DMS79 (cell line): ENCODE data around the gene DPP6.
"Not testable (repeated sequence)": the region's sequence is repeated elsewhere in the genome, so short reads cannot be mapped to it uniquely, and the experiment has no call there.

ENCODE experiments used
- DNase-seq: peaks from one replicate; lab custom pipeline; 2025; lab: John Stamatoyannopoulos, UW

Gene DPP6

DNA sequence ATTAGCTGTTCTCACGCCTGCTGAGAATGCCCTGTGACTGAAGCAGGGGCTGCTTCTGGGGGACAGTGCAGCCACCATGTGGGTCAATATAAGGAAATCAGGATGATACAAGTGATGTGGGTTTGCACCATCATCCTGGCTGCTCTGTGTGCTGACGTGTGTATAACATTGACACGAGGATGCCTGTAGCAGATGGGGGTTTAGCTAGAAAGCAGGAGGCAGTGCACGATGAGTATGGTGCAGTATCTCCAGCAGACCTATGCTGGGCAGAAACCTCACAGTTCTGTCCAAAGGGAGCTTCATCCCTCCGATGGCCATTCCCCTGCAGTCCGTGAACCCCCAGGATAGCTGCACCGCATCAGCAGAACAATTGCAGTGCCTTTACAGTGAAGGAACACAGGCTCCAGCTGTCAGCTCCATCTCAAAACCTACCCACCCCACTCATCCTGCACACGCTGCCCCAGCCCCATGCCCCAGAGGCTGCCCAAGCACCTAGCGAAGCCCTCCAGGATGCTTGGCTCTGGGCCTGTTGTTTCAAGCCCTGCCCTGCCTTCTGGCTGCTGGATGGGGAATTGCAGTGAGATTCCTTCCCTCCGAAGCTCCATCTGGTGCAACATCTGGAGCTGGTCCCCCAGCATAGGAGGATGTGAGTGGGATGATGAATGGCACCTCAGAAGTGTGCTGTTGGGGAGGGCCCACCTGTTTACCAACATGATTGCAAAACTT, 96.8 kb downstream of the DPP6 start:
- DNase-seq, result not testable (repeated sequence)

DNA sequence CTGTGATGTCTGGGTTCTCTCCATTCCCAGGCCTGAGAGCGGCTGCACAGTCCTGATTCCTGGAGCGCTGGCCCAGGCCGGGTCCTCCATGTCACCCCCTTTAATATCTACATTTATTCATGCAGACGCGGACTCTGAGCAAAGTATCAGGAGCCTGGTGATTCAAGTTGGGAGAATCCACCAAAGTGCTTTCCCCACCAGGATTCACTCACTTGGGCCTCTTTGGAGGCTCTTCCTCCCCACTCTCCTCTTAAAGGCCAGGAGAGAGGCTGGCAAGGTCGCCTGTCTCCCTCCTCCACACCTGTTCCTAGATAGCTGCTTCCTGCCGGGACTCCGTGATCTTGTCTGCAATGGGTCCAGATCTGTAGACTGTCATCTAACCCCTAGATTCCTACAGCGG, 98.5 kb downstream of the DPP6 start:
- DNase-seq, result not testable (repeated sequence)

DNA sequence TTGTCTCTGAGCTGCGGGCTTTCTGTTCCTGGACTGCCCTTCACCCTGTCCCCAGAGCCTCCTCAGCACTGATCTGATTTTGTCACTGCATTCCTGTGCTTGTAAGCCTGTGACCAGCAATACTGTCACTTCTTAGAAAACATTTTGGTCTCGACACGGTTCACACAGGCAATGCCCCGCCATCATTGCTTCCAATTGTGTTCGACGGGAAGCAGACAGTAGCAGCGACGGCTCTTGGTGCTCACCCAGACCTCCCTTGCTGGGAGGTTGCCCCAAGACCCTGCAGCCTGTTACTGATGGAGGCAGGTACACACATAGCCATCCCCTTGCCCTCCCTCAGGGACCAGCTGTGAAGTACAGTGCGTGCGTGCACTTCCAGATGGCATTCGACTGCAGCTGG, 99.1 kb downstream of the DPP6 start:
- DNase-seq, result not testable (repeated sequence)

DNA sequence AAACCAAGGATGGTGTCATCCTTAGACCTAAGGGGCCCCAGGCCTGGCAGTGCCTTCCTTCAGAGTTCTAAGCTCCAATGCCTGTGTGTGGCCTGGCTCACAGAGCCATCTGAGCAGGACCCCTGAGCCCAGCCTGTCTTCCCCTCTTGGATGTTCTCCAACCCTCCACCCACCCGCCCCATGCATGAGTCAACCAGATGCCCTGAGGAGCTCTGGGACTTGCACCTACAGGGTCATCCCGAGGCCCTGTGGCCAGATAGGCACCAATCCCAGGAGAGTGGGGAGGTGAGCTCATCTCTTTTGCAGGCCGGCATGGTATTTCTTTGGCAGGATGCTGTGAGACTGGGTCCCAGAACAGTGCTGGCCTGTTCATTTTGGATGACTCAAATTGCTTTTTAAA, 103.7 kb downstream of the DPP6 start:
- not testable (repeated sequence) for DNase-seq

DNA sequence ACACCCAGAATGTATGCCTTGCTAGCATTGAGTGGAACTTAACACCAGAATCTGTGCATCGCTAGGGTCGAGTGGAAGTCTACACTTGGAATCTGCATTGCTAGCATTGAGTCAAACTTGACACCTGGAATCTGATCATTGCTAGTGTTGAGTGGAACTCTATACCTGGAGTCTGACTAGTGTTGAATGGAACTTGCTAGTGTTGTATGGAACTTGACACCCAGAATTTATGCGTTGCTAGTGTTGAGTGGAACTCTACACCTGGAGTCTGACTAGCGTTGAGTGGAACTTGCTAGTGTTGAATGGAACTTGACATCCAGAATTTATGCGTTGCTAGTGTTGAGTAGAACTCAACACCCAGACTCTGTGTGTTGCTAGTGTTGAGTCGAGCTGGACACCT, 110.7 kb downstream of the DPP6 start:
- DNase-seq, result not testable (repeated sequence)

DNA sequence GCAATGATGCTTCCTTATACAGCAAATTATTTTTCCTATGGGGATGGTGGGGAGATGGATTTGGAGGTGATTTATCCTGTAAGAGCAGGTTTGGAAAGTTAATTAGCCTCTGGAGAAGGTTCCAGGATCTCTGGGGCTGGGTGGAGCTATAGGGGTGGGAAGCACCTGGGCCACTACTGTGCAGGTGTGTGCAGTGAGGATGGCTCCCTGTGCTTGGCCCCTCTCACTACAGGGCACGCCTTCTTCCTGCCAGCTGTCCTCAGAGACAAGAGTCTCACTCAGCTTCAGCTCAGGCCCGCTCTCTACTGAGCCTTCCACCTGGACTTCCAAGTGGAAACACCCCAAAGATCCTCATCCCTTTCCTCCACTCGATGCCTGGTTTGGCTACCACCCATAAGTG, 111.4 kb downstream of the DPP6 start:
- not testable (repeated sequence) for DNase-seq

DNA sequence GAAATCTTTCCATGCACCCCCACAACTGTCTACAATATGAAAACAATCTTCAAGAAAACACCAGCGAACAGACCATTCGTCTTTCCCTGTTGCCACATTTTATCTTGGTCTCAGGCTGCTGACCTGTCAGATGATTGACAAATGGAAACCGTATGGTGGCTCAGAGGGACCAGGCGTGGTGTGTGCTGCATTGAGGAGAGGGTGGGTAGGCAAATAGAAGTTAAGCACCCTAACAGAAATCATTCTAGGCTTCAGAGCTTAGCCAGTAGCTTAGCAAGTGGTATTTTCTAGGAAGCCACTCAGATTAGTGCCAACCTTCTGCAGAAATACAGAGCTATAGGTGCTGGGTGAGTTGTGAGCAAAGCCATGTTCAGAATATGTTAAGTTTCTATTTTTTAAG, 114.9 kb downstream of the DPP6 start:
- no peak for DNase-seq

DNA sequence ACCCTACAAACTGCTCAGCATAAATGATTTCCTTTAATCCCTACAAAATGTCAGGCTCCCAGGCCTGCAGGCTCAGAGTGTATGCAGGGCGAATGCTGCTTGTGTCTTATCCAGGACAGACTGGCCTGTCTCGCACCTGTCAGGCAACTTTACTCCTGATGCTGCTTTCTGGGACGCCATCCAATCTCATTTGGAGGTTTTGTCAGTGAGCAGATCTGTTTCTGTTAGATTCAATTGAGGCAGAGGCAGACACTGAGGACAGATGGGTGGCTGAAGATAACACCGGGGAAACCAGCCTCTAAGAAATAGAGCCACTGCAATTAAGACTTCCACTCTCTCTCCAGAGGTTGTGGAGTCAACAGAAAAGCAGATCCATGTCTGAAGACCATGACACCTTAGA, 115.6 kb downstream of the DPP6 start:
- DNase-seq, result no peak

DNA sequence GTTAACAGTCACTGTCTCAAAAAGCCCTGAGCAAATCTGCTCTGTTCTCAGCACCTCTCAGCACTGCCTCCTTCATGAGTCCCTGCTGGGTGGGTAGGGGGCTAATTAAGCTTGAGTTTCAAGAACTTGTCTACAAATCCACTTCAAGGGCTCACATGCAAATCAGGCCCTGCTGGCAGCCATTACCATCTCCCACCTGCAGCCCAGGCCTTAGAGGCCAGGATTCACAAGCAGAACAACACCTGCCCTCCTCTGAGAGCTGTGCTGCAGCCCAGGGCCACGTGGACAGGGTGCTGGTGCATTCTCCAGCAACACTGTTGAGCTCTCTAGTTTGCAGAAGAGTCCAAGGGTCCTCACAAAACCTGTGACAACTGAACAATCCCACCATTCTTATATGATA, 119.2 kb downstream of the DPP6 start:
- DNase-seq, result no peak

DNA sequence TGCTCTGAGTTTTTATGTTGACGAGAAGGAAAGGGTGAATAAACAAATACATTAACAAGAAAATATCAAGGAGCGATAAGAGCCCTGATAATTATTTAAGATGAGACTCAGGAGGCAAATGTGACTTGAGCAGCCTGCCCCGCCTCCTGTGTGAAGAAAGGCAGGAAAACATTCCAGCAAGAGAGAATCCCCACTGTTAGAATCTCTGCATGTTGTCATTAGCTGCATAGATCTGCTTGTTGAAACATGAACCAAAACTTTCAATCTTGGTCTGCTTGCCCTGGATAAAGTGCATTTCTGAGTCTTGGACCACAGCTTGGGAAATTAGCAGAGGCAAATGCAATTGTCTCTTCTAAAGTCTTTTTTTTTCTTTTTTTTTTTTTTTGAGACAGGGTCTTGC, 120.0 kb downstream of the DPP6 start:
- DNase-seq, result no peak

DNA sequence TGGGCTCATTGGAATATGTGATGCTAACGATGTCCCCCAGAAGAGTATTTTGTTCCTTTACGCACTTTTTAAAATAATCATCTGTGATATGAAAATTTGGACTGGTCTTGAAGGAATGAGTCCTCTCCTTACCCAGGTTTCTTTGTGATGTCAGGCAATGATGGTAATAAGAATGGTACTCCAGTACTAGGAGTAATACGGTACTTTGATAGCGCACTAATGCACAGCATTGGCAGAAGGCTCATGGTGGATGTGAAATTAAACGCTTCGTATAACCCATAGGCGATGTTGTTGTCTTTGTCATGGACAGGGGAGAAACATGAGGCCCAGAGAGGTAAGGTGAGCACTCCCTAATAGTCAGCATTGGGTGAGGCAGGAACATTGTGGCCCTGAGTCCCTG, 125.4 kb downstream of the DPP6 start:
- no peak for DNase-seq

DNA sequence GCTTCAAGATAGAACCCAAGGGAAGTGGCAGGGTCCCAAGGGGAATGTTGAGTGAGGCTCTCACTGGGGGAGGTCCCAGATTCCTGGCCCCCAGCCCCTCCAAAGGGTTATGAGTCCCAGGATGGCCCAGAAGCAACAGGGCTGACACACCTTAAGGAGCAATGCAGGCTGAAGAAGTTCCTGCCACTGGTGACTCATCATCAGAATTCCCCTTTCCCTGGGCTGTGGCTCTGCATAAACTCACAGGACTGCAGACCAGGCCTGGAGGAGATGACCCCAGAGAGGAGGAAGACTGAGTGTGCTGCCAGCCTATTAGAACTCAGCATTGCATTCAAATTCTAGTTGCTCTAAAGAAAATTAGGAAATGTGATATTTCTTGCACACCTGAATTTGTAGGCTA, 126.7 kb downstream of the DPP6 start:
- no peak for DNase-seq

DNA sequence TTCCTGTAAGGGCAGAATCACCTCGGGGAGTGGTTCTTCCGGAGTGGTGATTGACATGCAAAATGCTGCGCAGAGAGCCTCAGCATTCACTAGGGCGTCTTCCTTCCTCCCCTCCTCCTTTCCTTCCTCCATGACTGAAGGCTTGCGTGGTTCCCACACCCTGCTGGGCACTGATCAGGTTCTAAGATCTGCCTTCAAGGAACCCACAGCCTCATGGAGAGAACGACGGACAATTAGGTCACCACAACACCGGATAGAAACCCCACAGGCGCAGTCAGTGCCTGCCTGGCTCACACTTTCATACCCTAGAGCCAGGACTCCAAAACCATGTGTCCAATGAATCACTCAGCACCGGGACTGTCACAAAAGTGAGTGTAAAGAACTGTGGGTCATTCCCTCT, 131.3 kb downstream of the DPP6 start:
- DNase-seq, result no peak

DNA sequence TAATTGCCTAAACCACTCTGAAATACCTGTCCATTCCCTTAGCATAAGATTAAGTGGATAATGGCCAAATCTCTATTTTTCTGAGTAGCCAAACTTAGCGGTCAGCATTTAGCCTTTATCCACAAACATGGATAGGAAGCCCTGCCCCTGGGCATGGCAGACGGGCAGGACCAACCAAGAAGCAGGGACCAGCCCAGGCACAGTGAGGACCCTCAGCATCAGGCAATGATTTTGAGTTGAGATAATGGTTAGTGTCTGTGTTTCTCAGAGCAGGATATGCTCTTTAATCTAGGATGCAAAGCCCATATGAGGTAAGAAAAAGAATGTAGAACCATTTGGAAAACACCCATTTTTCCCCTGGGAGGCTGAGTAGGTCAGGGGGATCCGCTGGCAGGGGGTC, 131.7 kb downstream of the DPP6 start:
- DNase-seq, result no peak

DNA sequence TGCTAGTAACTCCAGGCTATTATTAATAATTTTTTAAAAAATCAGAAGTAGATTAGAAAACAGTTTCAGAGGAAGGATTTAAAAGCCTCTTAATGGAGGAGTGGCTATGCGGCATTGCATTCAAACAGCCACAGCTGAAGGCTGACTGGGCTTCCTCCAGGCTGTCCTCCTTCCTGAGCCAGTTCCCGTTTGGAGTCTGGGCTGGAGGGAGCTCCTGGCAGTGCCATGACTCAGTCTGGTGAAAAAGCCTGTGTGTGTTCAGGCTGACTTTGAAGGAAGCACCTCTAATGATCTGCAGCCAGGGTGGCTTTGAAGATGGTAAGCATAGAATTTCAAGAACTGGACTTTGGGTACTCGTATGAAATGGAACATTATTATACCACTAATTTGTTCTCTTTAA, 134.6 kb downstream of the DPP6 start:
- DNase-seq, result no peak

DNA sequence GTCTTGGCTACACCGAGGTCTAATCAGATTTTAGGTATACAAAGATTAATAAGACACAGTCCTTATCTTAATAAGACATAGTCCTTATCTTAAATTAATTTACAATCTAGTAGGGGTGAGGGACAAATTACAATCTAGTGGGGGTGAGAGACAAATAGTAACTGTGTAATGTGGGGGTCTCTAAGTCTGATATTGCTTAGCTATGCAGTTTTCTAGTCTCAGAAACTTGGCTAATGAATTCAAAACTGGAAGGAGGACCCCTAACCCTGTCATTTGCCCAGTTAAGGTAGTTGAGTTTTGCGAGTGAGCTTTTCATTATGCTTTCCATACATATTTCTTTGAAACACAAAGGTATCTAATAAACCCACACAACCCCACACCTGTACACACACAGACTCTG, 136.1 kb downstream of the DPP6 start:
- DNase-seq, result no peak

DNA sequence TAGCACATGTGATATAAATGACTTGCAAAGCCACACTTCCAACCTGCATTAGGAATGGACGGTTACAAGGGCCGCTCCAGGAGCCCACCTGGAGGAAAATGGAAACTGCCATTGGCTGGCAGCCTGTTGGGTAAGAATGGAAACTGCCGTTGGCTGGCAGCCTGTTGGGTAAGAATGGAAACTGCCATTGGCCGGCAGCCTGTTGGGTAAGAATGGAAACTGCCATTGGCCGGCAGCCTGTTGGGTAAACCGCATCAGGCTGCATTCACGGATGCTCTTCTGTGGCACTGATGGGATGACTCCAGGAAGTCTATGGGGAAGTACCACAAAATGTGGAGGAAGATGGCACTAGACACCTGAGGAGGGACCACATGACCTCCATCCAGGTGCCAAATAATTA, 143.1 kb downstream of the DPP6 start:
- no peak for DNase-seq

DNA sequence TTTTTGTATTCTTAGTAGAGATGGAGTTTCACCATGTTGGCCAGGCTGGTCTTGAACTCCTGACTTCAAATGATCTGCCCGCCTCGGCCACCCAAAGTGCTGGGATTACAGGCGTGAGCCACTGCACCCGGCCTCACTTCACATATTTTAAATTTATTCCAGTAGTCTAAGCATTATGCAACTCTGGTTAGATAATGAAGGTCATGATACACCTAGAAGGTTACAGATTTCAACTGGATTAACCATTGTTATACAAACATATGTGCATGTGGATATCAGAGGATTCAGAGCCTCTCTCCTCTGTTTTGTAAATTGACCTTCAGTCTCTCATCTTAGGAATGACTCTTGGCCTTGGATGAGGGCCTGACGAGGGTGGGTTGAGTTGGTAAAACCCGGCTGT, 146.3 kb downstream of the DPP6 start:
- no peak for DNase-seq

DNA sequence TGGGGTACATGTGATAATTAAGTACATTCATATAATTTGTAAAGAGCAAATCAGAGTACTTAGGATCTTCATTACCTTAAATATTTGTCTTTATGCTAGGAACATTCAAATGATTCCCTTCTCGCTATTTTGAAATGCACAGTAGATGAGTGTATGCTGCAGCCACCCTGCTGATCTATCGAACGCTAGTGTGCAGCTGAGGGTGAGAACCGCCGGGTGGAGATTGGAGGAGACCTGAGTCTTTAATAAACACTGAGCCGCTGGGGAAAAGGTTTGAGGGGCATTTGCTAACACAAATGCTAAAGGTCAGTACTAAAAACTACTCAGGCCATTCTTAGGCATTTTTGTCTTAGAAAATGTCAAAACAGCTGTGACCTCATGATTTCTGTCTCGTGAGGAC, 148.0 kb downstream of the DPP6 start:
- DNase-seq, result no peak

DNA sequence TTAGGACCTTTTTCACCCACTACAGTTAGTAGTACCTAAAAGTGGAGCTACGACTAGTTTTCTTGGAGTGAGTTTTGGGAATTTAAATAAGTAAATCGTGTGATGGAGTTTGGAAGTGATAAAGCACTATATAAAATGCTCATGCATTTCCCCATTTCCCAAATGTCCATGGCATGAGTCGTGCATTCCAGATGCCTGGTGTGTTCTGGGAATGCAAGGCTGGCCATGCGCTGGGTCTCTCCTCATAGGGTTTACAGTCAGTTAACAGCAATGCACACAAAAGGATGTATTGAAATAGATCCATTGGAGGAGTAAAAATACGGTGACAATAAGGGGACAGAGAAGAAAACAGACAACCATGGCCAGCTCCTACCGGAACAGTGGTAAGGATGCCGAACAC, 149.8 kb downstream of the DPP6 start:
- DNase-seq, result no peak

DNA sequence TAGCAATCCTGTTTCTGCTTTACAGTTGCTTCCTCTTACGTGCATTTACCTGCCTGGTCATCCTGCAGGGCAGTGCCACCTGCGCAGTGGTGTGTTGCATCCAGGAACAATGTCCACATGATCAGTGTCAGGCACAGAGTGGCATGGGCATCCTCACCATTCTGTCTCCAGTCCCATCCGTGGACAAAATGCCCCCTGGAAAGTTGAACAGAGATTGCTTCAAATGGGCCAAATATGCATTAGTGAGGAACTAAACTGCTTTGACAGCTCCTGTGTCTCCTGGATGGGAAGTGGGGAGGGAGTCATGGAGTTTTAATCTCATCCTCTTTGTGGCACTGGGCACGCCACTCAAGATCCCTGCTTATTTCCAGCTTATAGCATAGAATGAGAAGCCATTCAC, 151.8 kb downstream of the DPP6 start:
- no peak for DNase-seq

DNA sequence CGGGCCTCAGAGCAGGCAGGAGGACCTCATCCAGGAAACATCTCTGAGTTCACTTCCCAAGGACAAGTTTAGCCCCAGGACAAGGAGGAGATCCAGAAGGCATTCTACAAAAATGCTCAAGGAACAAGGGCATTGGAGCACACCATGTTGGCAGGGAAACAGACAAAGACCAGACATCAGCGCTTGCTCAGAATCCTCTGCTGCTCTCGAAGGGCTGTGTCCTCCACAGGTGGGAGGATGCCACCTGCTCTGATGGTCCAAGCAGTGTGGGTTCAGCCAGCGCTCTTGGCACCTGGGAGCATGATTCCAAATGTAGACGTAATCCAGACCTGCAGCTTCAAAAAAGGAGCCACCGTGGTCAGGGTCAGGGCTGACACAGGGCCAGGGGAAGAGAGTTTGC, 160.7 kb downstream of the DPP6 start:
- DNase-seq, result no peak

DNA sequence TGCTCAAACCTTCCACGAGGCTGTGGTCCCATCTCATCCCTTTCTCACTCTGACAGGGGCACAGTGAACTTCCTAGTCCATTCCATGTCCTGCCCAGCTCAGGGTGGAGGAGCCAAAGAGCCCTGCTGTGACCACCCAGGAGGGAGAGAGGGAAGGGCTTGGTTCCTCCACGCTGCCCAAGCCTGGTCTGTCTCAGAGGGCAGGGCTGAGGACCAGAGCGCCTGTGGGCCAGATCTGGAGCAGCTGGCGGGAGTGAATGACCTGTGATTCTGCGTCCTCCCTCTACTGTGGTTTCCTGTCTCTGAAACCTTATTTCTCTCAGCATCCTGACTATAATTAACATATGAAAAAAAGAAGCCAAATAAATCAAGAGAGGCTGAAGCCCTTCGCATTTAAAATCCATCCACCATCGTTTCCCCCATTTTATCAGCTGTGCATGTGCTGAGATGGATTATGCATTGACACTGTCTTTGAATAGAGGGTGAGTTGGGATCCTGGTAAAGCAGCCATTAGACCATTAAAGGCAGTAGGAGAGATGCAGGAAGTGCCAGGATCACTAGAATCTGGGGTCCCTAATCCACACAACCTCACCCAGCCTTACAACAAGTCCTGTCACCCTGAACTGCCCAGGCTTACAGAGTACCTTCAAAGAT, 165.6 kb downstream of the DPP6 start:
- DNase-seq, result no peak

DNA sequence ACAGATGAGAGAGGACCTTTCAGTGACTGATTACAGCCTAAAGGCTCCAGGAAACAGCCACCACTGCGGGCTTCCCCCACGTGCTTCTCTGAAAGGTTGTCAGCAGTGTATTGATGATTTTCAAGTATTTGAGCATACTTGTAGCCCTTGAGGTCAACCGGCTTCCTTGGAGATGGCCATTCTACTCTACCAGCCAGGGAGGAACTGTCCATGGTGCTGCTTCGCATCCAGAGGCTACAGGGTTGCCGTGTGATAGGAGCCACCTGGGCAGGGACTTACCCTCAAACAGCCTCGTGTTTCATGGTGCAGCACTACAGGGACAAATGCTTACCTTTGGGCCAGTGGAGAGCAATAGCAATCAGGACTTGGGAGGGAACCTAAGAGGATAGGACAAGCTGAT, 179.5 kb downstream of the DPP6 start:
- no peak for DNase-seq
